ENCODE measurements around the gene COL9A3.

COL9A3 gene

DNA sequence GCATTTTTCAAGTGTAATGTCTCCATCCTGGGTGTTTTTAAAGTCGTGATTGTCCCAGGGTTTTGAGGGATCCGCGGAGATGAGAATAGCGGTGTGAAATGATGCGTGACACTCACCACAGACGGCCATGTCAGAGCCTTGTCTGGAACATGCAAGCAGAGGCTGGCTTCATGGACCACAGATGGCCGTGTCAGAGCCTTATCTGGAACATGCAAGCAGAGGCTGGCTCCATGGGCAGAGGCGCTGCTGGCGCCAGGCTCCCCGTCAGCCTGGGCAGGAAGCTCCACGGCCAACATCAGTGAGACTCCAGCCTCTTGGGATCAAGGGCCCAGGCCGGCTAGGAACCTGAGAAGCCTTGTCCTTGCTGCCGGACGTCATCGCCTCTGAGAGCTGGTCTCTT is 28.2 kb upstream of the COL9A3 start:
- TF ChIP-seq, protein P1, sequence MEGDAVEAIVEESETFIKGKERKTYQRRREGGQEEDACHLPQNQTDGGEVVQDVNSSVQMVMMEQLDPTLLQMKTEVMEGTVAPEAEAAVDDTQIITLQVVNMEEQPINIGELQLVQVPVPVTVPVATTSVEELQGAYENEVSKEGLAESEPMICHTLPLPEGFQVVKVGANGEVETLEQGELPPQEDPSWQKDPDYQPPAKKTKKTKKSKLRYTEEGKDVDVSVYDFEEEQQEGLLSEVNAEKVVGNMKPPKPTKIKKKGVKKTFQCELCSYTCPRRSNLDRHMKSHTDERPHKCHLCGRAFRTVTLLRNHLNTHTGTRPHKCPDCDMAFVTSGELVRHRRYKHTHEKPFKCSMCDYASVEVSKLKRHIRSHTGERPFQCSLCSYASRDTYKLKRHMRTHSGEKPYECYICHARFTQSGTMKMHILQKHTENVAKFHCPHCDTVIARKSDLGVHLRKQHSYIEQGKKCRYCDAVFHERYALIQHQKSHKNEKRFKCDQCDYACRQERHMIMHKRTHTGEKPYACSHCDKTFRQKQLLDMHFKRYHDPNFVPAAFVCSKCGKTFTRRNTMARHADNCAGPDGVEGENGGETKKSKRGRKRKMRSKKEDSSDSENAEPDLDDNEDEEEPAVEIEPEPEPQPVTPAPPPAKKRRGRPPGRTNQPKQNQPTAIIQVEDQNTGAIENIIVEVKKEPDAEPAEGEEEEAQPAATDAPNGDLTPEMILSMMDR (IDR thresholded peaks at IDR 0.05), result no peak

DNA sequence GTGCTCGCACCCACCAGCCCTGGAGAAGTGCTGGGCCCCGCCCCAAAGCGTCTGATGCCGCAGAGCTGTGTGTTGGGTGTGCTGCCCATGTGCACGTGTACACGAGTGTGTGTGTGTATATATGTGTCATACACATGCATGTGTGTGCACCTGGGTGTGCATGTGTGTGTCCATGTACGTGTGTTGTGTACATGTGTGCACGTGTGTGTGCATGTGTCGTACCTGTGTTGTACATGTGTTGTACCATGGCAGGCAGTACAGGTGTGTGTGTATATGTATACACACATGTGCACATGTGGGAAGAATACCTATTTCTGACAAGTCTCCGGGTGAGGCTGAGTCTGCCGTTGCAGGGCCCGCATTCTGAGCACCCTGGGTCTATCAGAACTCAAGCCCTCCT is 26.8 kb upstream of the COL9A3 start:
- TF ChIP-seq, protein P1 (IDR thresholded peaks at IDR 0.05), result no peak

DNA sequence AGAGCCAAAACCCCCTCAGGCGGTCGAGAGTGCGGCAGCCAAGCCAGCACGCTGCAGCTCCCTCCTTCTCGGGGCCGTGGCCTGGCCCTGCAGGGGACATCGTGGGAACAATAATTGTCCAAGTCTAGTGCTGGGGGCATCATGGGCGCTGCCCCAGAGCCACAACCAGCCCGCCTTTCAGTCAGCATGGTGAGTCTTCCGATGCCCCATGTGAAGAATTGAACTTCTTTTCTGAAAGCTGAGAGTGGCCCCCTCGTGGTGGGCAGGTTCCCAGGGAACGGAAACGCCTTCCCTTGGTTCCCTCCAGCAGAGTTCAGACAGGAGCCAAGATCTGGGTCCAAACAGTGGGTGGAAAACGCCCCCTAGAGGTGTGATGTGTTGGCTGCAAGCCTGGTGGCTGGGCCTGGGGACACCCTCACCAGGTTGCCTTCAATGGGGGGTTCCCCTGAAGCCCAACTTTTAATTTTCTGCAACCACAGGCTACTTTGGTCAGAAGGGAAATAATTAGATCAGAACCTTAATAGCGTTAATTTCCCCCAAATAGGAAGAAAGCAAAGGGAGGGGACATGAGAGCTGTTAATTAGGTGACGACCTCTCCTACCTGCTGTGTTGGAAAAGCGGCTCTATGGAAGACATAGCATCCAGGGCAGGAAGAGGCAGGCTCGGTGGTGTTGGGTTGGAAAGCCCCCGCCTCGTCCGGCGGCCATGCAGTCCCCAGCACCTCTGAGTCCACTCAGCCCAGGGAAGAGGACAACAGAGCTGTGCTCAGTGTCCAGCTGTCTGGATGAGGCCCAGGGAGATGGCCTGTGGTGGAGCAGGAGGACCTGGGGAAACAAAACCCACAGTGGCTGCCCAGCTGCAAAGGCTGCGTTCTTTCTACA is 25.3 kb upstream of the COL9A3 start:
- TF ChIP-seq, protein P1 (IDR thresholded peaks at IDR 0.05), result peak; percentile 98

DNA sequence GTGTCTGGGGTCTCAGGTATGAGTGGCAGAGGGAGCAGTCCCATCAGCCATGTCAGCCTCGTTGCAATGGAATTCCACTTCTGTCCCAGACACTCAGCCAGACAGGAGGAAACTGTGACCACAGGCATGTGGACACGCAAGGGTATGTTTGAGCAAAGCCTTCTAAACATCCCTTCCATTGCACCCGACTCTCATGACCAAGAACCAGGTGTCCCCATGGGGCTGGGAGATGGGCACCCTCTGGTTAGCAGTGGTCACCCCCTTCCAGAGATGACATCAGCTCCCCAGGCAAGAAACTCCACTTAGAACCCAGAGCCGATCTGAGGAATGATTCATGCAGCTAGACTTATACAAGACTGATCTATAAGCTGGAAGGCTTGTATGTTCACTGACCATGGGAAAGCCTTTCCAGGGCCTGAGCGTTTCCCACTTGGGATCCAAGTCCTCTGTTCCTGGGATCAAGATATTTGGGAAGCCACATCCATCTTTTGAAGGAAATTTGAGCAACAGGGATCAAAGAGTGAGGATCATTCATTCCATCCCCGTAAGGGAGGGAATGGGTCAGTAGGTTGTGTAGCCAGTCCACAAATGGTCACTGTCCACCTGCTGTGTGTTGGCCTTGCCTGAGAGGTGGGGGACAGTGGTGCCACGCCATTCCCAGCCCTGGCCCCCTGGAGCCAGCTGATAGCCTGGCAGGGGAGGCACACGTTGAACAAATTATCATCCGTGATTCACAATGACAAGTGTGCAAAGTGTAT is 24.5 kb upstream of the COL9A3 start:
- TF ChIP-seq, protein P1 (IDR thresholded peaks at IDR 0.05), result no peak

DNA sequence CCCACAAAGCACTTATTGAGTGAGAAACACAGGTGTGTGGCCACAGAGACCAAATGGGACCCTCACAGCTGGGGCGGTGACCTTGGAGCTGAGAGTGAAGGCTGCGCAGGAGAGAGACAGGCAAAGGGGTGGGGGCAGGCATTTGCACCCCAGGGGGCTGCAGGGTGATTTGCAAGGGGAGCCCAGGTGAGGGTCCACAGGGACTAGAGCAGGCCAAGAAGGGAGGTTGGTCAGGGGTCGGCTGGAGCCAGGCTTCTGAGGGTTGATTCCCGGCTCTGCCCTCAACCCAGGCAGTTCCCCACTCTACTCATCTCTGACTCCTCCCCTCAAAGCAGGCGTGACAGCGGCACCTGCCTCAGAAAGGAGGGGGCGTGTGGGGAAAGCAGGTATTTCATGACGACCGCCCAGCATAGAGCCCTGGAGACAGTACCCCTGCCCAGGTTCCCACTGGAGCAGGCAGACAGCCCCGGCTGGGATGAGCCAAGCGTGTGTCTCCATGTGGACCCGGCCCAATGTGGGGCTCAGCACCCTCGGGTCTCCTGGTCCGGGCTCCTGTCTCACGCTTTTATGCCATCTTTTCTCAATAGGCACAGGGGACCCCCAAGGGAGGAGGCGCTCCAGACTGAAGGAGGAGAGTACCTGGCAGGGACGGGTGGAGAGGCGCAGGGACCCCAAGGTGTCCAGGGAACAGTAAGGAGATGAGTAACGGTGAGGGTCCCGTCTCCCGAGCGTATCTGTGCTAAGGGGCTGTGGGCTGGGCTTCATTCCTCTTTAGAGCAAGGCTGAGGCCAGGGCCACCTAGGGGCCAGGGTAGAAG is 23.7 kb upstream of the COL9A3 start:
- TF ChIP-seq, protein P1 (IDR thresholded peaks at IDR 0.05), result no peak

DNA sequence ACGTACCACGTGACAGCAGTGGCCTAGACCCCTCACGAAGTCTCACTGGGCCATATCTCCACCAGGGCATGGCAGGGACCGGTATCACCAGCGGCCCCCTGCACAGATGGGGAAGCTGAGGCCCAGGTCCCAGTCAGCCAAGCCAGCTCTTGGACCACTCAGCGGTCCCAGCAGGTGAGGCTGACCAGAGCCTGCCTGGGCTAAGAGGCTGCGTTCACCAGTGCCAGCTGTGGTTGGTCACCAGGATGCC is 23.2 kb upstream of the COL9A3 start:
- TF ChIP-seq, protein P1 (IDR thresholded peaks at IDR 0.05), result no peak

DNA sequence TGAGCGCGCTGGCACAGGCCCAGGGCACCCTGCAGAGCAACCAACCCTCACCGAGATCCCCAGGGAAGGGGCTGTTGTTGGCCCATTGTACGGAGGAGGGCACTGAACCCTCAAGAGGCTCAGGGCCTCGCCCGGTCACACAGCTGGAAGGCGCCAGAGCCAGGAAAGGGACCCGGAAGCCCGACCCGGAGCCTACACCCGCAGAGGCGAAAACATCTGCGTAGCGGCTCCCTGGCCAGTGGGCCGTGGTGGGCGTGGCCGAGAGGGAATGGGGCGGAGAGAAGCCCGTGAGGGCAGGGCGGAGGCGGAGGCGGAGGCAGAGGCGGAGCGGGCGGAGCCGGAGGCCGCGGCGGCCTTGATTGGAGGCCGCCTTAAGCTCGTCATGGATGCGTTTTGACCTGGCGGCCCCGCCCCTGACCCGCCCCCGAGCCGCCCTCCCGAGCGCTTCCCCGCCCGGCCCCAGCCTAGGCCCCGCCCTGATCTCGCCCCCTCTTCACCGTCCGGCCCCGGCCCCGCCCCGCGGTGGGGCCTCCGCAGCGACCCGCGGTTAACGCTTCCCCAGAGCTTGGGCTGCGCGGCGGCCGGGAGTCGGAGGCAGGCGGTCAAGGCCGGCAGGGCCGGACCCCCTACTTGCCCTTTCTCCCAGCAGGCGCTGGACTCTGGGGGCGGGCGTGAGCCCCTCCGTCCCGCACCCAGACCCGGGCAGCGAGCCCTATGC is 22.7 kb upstream of the COL9A3 start:
- TF ChIP-seq, protein P1 (IDR thresholded peaks at IDR 0.05), result no peak
